HG03378 (cell line): ENCODE data around the gene MORN3.
"Not testable (repeated sequence)": the region's sequence is repeated elsewhere in the genome, so short reads cannot be mapped to it uniquely, and the experiment has no call there.

Source experiments
- ATAC-seq: cut with Tn5 transposase; IDR thresholded peaks from one replicate; pipeline ENCODE4 v1.9.1; 2021; ENCODE audit warnings: mild to moderate bottlenecking, moderate library complexity; ENCODE audit not compliant: unreplicated experiment

Gene MORN3

GRCh38 chr12:121693155-121693687 lies 23.8 kb upstream of the MORN3 start:
- ATAC-seq = no peak

- not testable (repeated sequence) for ATAC-seq
Observed at GRCh38 chr12:121692744-121693143, 23.3 kb upstream of the MORN3 start.

GRCh38 chr12:121689430-121689829 lies 20.0 kb upstream of the MORN3 start:
- no peak for ATAC-seq

GRCh38 chr12:121688966-121689365 lies 19.5 kb upstream of the MORN3 start:
- no peak for ATAC-seq

- not testable (repeated sequence) for ATAC-seq
Observed at GRCh38 chr12:121679661-121680197, 10.3 kb upstream of the MORN3 start.

- no peak for ATAC-seq
Observed at GRCh38 chr12:121678716-121679300, 9.4 kb upstream of the MORN3 start.

- ATAC-seq = no peak
Observed at GRCh38 chr12:121678305-121678704, 8.9 kb upstream of the MORN3 start.

- ATAC-seq = no peak
Observed at GRCh38 chr12:121676190-121676589, 6.7 kb upstream of the MORN3 start.

GRCh38 chr12:121673013-121673511 lies 3.6 kb upstream of the MORN3 start:
- ATAC-seq = no peak

- ATAC-seq = no peak
Observed at GRCh38 chr12:121668750-121669520, 519 bp downstream of the MORN3 start.

- not testable (repeated sequence) for ATAC-seq
Observed at GRCh38 chr12:121666829-121667228, 2.6 kb downstream of the MORN3 start.

- no peak for ATAC-seq
Observed at GRCh38 chr12:121663610-121663929, 5.9 kb downstream of the MORN3 start.

- ATAC-seq = not testable (repeated sequence)
Observed at GRCh38 chr12:121661353-121662105, 7.9 kb downstream of the MORN3 start.

- no peak for ATAC-seq
Observed at GRCh38 chr12:121657305-121658008, 12.0 kb downstream of the MORN3 start.

GRCh38 chr12:121656122-121656521 lies 13.3 kb downstream of the MORN3 start:
- ATAC-seq = no peak

GRCh38 chr12:121653999-121654398 lies 15.5 kb downstream of the MORN3 start:
- ATAC-seq = no peak

- no peak for ATAC-seq
Observed at GRCh38 chr12:121652767-121653497, 16.5 kb downstream of the MORN3 start.

- ATAC-seq = no peak
Observed at GRCh38 chr12:121651320-121651719, 18.1 kb downstream of the MORN3 start.

GRCh38 chr12:121649819-121650353 lies 19.6 kb downstream of the MORN3 start:
- no peak for ATAC-seq

GRCh38 chr12:121649322-121649721 lies 20.1 kb downstream of the MORN3 start:
- no peak for ATAC-seq
